HepG2 (cell line): ENCODE data around the gene TEX261. TPM values are rescaled to one million over a fixed set of nuclear protein-coding genes. Genes with fewer than 3 reads are reported as not detected.
A peak's percentile ranks its signal among the peaks of the same experiment; 100 is the strongest.

Experiments used
- REST ChIP-seq, 2 experiments: IDR thresholded peaks; 2 replicates each; pipeline ENCODE4 v1.6.1; 2011 to 2012; ENCODE audit warnings: low read length in 2 of 2, borderline replicate concordance in 1 of 2, low read depth in 1 of 2, mild to moderate bottlenecking in 1 of 2, moderate library complexity in 1 of 2
- ZNF652 ChIP-seq: IDR thresholded peaks from 2 replicates; pipeline ENCODE4 v1.6.1; 2016; ENCODE audit warnings: low read depth, borderline replicate concordance
- polyA plus RNA-seq, 8 experiments: library from polyadenylated mRNA; depleted of rRNA in 3 of 8; stranded (reverse) in 7 of 8; unstranded in 1 of 8; fragments of >200 nt; fragmentation: Illumina TruSeq in 4 of 8; extraction: Trizol in 4 of 8; gene quantifications; 2 replicates each; pipeline versions ENCODE4 v1.2.1 to v1.2.3, GENCODE V29; 2011 to 2016; ENCODE audit warnings: low read depth in 4 of 8, missing spikeins in 1 of 8, mixed read lengths in 1 of 8; ENCODE audit not compliant: insufficient read depth in 1 of 8
- total RNA-seq, 5 experiments: library from RNA; depleted of rRNA; stranded (reverse); fragments of >200 nt; fragmentation: Illumina TruSeq; extraction: Trizol; gene quantifications; 2 replicates each; pipeline ENCODE4 v1.2.3, GENCODE V29; 2016; ENCODE audit warnings: low read depth in 1 of 5
- TF ChIP-seq, protein P1 (sequence below): sonication (generic); formaldehyde crosslinking; IDR thresholded peaks from 2 replicates; pipeline ENCODE4 v1.5.0; 2020; ENCODE audit warnings: mild to moderate bottlenecking, missing genetic modification reagents, moderate library complexity
- TF ChIP-seq, protein P2 (sequence below), 2 experiments: sonication (generic) in 1 of 2; formaldehyde crosslinking in 1 of 2; IDR thresholded peaks; 2 replicates each; pipeline versions ENCODE4 v1.5.1 to v1.6.1; 2011 to 2020; ENCODE audit warnings: borderline replicate concordance in 1 of 2, low read depth in 1 of 2, low read length in 1 of 2, mild to moderate bottlenecking in 1 of 2, missing genetic modification reagents in 1 of 2, moderate library complexity in 1 of 2

TEX261 gene
- total and polyA plus RNA-seq, 2 of the 13 experiments (the other 11 are each of a cell fraction or from before 2014, with no cell fraction given): 43.8 to 78.7 TPM

DNA sequence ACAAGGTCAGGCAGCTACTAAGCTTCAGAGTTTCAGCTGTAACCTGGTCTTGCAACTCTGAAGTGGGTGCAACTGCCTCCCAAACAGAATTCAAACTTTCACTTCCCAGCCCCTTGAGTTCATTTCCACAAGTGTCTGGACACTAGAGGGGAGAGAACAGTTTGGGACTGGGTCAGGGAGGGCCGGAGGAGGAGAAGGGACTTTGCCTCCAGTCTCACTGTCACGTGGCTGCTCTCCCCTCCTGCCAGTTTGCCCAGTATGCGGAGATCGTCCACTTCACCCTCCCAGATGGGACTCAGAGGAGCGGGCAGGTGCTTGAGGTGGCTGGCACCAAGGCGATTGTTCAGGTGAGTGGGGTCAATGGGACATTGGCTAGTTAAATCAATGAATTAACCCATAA, 36.9 kb downstream of the TEX261 start (continued):
- TF ChIP-seq, protein P1, sequence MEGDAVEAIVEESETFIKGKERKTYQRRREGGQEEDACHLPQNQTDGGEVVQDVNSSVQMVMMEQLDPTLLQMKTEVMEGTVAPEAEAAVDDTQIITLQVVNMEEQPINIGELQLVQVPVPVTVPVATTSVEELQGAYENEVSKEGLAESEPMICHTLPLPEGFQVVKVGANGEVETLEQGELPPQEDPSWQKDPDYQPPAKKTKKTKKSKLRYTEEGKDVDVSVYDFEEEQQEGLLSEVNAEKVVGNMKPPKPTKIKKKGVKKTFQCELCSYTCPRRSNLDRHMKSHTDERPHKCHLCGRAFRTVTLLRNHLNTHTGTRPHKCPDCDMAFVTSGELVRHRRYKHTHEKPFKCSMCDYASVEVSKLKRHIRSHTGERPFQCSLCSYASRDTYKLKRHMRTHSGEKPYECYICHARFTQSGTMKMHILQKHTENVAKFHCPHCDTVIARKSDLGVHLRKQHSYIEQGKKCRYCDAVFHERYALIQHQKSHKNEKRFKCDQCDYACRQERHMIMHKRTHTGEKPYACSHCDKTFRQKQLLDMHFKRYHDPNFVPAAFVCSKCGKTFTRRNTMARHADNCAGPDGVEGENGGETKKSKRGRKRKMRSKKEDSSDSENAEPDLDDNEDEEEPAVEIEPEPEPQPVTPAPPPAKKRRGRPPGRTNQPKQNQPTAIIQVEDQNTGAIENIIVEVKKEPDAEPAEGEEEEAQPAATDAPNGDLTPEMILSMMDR (CRISPR knock-in tag): peak; percentile 10; the same call in 1 of the 2 replicates
- TF ChIP-seq, protein P2, sequence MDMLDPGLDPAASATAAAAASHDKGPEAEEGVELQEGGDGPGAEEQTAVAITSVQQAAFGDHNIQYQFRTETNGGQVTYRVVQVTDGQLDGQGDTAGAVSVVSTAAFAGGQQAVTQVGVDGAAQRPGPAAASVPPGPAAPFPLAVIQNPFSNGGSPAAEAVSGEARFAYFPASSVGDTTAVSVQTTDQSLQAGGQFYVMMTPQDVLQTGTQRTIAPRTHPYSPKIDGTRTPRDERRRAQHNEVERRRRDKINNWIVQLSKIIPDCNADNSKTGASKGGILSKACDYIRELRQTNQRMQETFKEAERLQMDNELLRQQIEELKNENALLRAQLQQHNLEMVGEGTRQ (IDR thresholded peaks at IDR 0.05; ENCODE audit: low read depth, low read length): peak; percentile 71; the same call in 1 of the 2 replicates
- TF ChIP-seq, protein P2 (CRISPR knock-in tag; IDR thresholded peaks at IDR 0.05; ENCODE audit: borderline replicate concordance): peak; percentile 62; the same call in 1 of the 2 replicates
- TF ChIP-seq ZNF652 (CRISPR knock-in tag) (0 out of 2 replicates have a peak, but pooled peaks have one; percentile 73), REST (IDR thresholded peaks at IDR 0.05; ENCODE audit: borderline replicate concordance in 1 of 2, low read depth in 1 of 2, low read length in 2 of 2) (no peak)
